ENCODE measurements around the gene MT2A.

DNA sequence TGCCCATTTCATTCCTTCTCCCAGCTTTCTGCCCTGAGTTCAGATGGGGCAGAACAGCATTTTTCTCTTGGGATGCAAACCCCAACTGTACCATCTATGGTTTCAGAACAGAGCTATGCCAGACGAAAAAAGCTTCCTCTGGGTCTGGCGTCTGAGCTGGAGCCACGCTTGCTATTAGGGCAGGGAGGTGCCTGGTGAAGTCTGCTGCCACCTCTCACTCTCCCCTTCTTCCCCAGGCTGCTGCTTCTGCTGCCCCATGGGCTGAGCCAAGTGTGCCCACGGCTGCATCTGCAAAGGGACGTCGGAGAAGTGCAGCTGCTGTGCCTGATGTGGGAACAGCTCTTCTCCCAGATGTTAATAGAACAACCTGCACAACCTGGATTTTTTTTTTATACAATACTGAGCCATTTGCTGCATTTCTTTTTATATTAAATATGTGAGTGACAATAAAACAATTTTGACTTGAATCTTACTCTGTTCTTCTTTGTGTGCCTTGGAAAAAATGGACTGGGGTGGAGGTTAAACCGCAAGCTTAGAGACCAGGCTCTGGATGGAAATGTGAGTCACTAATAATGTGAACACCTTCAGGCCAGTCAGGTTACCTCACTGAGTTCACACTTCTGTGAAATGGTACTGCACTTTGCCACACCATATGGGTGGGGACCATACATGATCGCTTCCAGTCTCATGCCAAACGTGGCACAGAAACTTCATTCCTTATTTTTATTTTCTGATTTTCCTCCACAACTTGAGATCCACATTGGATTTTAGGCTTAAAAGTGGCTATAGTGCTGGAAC lies 28.4 kb downstream of the MT2A start:
- no peak for TF ChIP-seq POLR2A (IDR thresholded peaks at IDR 0.05; ENCODE audit: low read depth, low read length)
- TF ChIP-seq TAF1 (IDR thresholded peaks at IDR 0.05; ENCODE audit: low read depth, low read length), result no peak

Measured in GM12891 (cell line).